HepG2 (cell line): Measurements from ENCODE around the gene NUP62. TPM values are rescaled to one million over a fixed set of nuclear protein-coding genes. Genes with fewer than 3 reads are reported as not detected.
A peak's percentile ranks its signal among the peaks of the same experiment; 100 is the strongest.

ENCODE experiments used
- BRF2 ChIP-seq: sonication (generic); formaldehyde crosslinking; IDR thresholded peaks from 2 replicates; pipeline ENCODE4 v1.8.1; 2022; ENCODE audit warnings: mild to moderate bottlenecking, missing genetic modification reagents
- FOXO1 ChIP-seq: sonication (generic); formaldehyde crosslinking; IDR thresholded peaks from 2 replicates; pipeline ENCODE4 v1.4.0; 2020; ENCODE audit warnings: missing genetic modification reagents
- HOXA3 ChIP-seq: sonication (generic); formaldehyde crosslinking; IDR thresholded peaks from 2 replicates; pipeline ENCODE4 v1.5.0; 2020; ENCODE audit warnings: missing genetic modification reagents
- IRF9 ChIP-seq: sonication (generic); formaldehyde crosslinking; IDR thresholded peaks from 2 replicates; pipeline ENCODE4 v1.8.0; 2022; ENCODE audit warnings: missing genetic modification reagents, mild to moderate bottlenecking, borderline replicate concordance
- KLF6 ChIP-seq: IDR thresholded peaks from 2 replicates; pipeline ENCODE4 v1.8.0; 2016; ENCODE audit warnings: missing biosample characterization, missing genetic modification reagents
- LCORL ChIP-seq, 2 experiments: fragments of 450-650 bp in 1 of 2; sonication (generic) in 1 of 2; formaldehyde crosslinking in 1 of 2; IDR thresholded peaks; 2 replicates each; pipeline versions ENCODE4 v1.5.0 to v1.6.1; 2017 to 2020; ENCODE audit warnings: antibody characterized with exemption in 1 of 2, missing genetic modification reagents in 1 of 2
- MXI1 ChIP-seq: IDR thresholded peaks from 3 replicates; pipeline ENCODE4 v1.6.1; 2012; ENCODE audit warnings: low read depth, low read length, inconsistent platforms, borderline replicate concordance
- PHF20 ChIP-seq: sonication (generic); formaldehyde crosslinking; IDR thresholded peaks from 2 replicates; pipeline ENCODE4 v1.5.0; 2020; ENCODE audit warnings: mild to moderate bottlenecking, missing genetic modification reagents
- PRDM15 ChIP-seq: sonication (generic); formaldehyde crosslinking; IDR thresholded peaks from 2 replicates; pipeline ENCODE4 v1.4.0; 2020; ENCODE audit warnings: missing genetic modification reagents
- SKIL ChIP-seq: sonication (generic); formaldehyde crosslinking; IDR thresholded peaks from 2 replicates; pipeline ENCODE4 v1.8.0; 2022; ENCODE audit warnings: missing genetic modification reagents, mild to moderate bottlenecking, moderate library complexity, borderline replicate concordance
- TEAD3 ChIP-seq: optimal IDR thresholded peaks from 2 replicates; pipeline ENCODE3; 2016; ENCODE audit warnings: borderline replicate concordance
- ZFY ChIP-seq: sonication (generic); formaldehyde crosslinking; IDR thresholded peaks from 2 replicates; pipeline ENCODE4 v1.4.0; 2020; ENCODE audit warnings: missing genetic modification reagents
- ZNF362 ChIP-seq: sonication (generic); formaldehyde crosslinking; IDR thresholded peaks from 2 replicates; pipeline ENCODE4 v1.4.0; 2020; ENCODE audit warnings: missing genetic modification reagents, mild to moderate bottlenecking, borderline replicate concordance
- ZNF552 ChIP-seq: sonication (generic); formaldehyde crosslinking; IDR thresholded peaks from 2 replicates; pipeline ENCODE4 v1.9.0; 2022; ENCODE audit warnings: missing genetic modification reagents, mild to moderate bottlenecking, borderline replicate concordance
- ZNF75D ChIP-seq: sonication (generic); formaldehyde crosslinking; IDR thresholded peaks from 2 replicates; pipeline ENCODE4 v1.8.1; 2023; ENCODE audit warnings: missing genetic modification reagents, mild to moderate bottlenecking, borderline replicate concordance
- ZSCAN12 ChIP-seq: sonication (generic); formaldehyde crosslinking; IDR thresholded peaks from 2 replicates; pipeline ENCODE4 v1.9.0; 2021; ENCODE audit warnings: mild to moderate bottlenecking, missing genetic modification reagents
- polyA plus RNA-seq, 8 experiments: library from polyadenylated mRNA; depleted of rRNA in 3 of 8; stranded (reverse) in 7 of 8; unstranded in 1 of 8; fragments of >200 nt; fragmentation: Illumina TruSeq in 4 of 8; extraction: Trizol in 4 of 8; gene quantifications; 2 replicates each; pipeline versions ENCODE4 v1.2.1 to v1.2.3, GENCODE V29; 2011 to 2016; ENCODE audit warnings: low read depth in 4 of 8, missing spikeins in 1 of 8, mixed read lengths in 1 of 8; ENCODE audit not compliant: insufficient read depth in 1 of 8
- total RNA-seq, 5 experiments: library from RNA; depleted of rRNA; stranded (reverse); fragments of >200 nt; fragmentation: Illumina TruSeq; extraction: Trizol; gene quantifications; 2 replicates each; pipeline ENCODE4 v1.2.3, GENCODE V29; 2016; ENCODE audit warnings: low read depth in 1 of 5

Gene NUP62
- total and polyA plus RNA-seq, 2 of the 13 experiments (the other 11 are each of a cell fraction or from before 2014, with no cell fraction given) = 16.5 to 41.5 TPM

GRCh38 chr19:49929611-49930482 is 543 bp upstream of the NUP62 start (continued):
- TF ChIP-seq ZFY (CRISPR knock-in tag) = peak; percentile 56; the same call in 1 of the 2 replicates
- peak; percentile 24; the same call in 1 of the 2 replicates for TF ChIP-seq FOXO1 (CRISPR knock-in tag)
- TF ChIP-seq IRF9 (CRISPR knock-in tag) = peak; percentile 90; the same call in 1 of the 2 replicates
- TF ChIP-seq TEAD3 (CRISPR knock-in tag) = peak; percentile 62
- 0 out of 2 replicates have a peak, but pooled peaks have one; percentile 50 for TF ChIP-seq BRF2 (CRISPR knock-in tag)
- 0 out of 2 replicates have a peak, but pooled peaks have one; percentile 1 for TF ChIP-seq ZSCAN12 (CRISPR knock-in tag)
- TF ChIP-seq SKIL (CRISPR knock-in tag) = 0 out of 2 replicates have a peak, but pooled peaks have one; percentile 38
- peak; percentile 65; the same call in 1 of the 2 replicates for TF ChIP-seq HOXA3 (CRISPR knock-in tag)
- peak; percentile 3; the same call in 1 of the 2 replicates for TF ChIP-seq ZNF75D (CRISPR knock-in tag)
- peak; percentile 32; the same call in 1 of the 2 replicates for TF ChIP-seq KLF6 (CRISPR knock-in tag)
- TF ChIP-seq MXI1 = peak; percentile 25; the same call in 1 of the 3 replicates
- peak; percentile 39 for TF ChIP-seq PHF20 (CRISPR knock-in tag)
- TF ChIP-seq ZNF552 = 0 out of 2 replicates have a peak, but pooled peaks have one; percentile 13
- TF ChIP-seq PRDM15 = peak; percentile 8; the same call in 1 of the 2 replicates
- peak; percentile 33; the same call in 1 of the 2 replicates for TF ChIP-seq ZNF362 (CRISPR knock-in tag)
- TF ChIP-seq LCORL (IDR thresholded peaks at IDR 0.05) = no peak
- TF ChIP-seq LCORL (CRISPR knock-in tag; IDR thresholded peaks at IDR 0.05) = peak; percentile 51; the same call in 1 of the 2 replicates
